WTC11 (cell line): ENCODE results near the gene AKAP6. TPM values are rescaled to one million over a fixed set of nuclear protein-coding genes. Genes with fewer than 3 reads are reported as not detected.

Source experiments
- ATAC-seq: fragments of 200-7000 bp; cut with Tn5 transposase; 2 replicates; pipeline ENCODE4 v1.10.0; 2021; ENCODE audit warnings: mild to moderate bottlenecking, moderate library complexity
- CTCF ChIA-PET: fragments of 300-600 bp; sonication (Branson Sonifier 250); formaldehyde crosslinking; loops from one replicate; lab custom pipeline; 2021; ENCODE audit warnings: antibody characterized with exemption; lab: Charles Lee
- POLR2A ChIA-PET: fragments of 350-600 bp; sonication (Branson Sonifier 250); formaldehyde crosslinking; loops from one replicate; lab custom pipeline; 2021; ENCODE audit warnings: antibody characterized with exemption; lab: Charles Lee
- DNase-seq: peaks from one replicate; pipeline ENCODE4 v3.0.0; 2021; ENCODE audit warnings: low spot score
- H3K27ac Mint-ChIP-seq: 2 replicates; pipeline ENCODE4 v1.8.0; 2021; ENCODE audit warnings: mixed read lengths
- H3K27me3 Mint-ChIP-seq: 2 replicates; pipeline ENCODE4 v1.8.0; 2021; ENCODE audit warnings: low read depth, mild to moderate bottlenecking, moderate library complexity, mixed read lengths
- H3K36me3 Mint-ChIP-seq: 2 replicates; pipeline ENCODE4 v1.8.0; 2021; ENCODE audit warnings: mixed read lengths
- H3K4me1 Mint-ChIP-seq: 2 replicates; pipeline ENCODE4 v1.8.0; 2022; ENCODE audit warnings: mixed read lengths
- H3K4me3 Mint-ChIP-seq: 2 replicates; pipeline ENCODE4 v1.8.0; 2021; ENCODE audit warnings: mild to moderate bottlenecking, moderate library complexity, mixed read lengths
- H3K9me3 Mint-ChIP-seq: 2 replicates; pipeline ENCODE4 v1.8.0; 2021; ENCODE audit warnings: mixed read lengths
- FOXK1 ChIP-seq: sonication (generic); formaldehyde crosslinking; IDR thresholded peaks from 2 replicates; pipeline ENCODE4 v1.8.0; 2022; ENCODE audit warnings: mild to moderate bottlenecking, moderate library complexity, missing genetic modification reagents
- GABPB1 ChIP-seq: sonication (generic); formaldehyde crosslinking; IDR thresholded peaks from 2 replicates; pipeline ENCODE4 v1.8.1; 2023; ENCODE audit warnings: mild to moderate bottlenecking, missing genetic modification reagents
- GRHL2 ChIP-seq: fragments of 250-450 bp; sonication (Bioruptor Pico); IDR thresholded peaks from 2 replicates; pipeline ENCODE4 v1.8.0; 2022; ENCODE audit warnings: mild to moderate bottlenecking, moderate library complexity; ENCODE audit not compliant: insufficient replicate concordance, severe bottlenecking
- JUN ChIP-seq: sonication (generic); formaldehyde crosslinking; IDR thresholded peaks from 2 replicates; pipeline ENCODE4 v1.8.0; 2023; ENCODE audit warnings: mild to moderate bottlenecking, missing genetic modification reagents
- KAT7 ChIP-seq: sonication (generic); formaldehyde crosslinking; IDR thresholded peaks from 2 replicates; pipeline ENCODE4 v1.8.1; 2023; ENCODE audit warnings: missing genetic modification reagents, mild to moderate bottlenecking, borderline replicate concordance
- SOX15 ChIP-seq: fragments of 250-450 bp; sonication (Bioruptor Pico); IDR thresholded peaks from 2 replicates; pipeline ENCODE4 v1.9.0; 2021; ENCODE audit warnings: mild to moderate bottlenecking
- TCF7 ChIP-seq: sonication (generic); formaldehyde crosslinking; IDR thresholded peaks from 2 replicates; pipeline ENCODE4 v1.8.0; 2022; ENCODE audit warnings: mild to moderate bottlenecking, low read depth, missing genetic modification reagents, moderate library complexity
- ZNF121 ChIP-seq: sonication (generic); formaldehyde crosslinking; IDR thresholded peaks from 2 replicates; pipeline ENCODE4 v1.8.0; 2023; ENCODE audit warnings: missing genetic modification reagents
- ZNF671 ChIP-seq: fragments of 250-450 bp; sonication (Bioruptor Pico); IDR thresholded peaks from 2 replicates; pipeline ENCODE4 v1.8.0; 2021; ENCODE audit warnings: mild to moderate bottlenecking
- total RNA-seq: library from RNA; stranded (reverse); gene quantifications from 3 replicates; pipeline ENCODE4 v1.2.3, GENCODE V29; 2021
- TF ChIP-seq, protein P1 (sequence below): sonication (generic); formaldehyde crosslinking; IDR thresholded peaks from 2 replicates; pipeline ENCODE4 v1.8.1; 2022; ENCODE audit warnings: mild to moderate bottlenecking, moderate library complexity, missing genetic modification reagents
- TF ChIP-seq, protein P2 (sequence below): sonication (generic); formaldehyde crosslinking; IDR thresholded peaks from 2 replicates; pipeline ENCODE4 v1.8.1; 2023; ENCODE audit warnings: mild to moderate bottlenecking, missing genetic modification reagents, borderline replicate concordance
- TF ChIP-seq, protein P3 (sequence below): sonication (generic); formaldehyde crosslinking; IDR thresholded peaks from 2 replicates; pipeline ENCODE4 v1.8.1; 2022; ENCODE audit warnings: mild to moderate bottlenecking, missing genetic modification reagents, moderate library complexity, borderline replicate concordance
- TF ChIP-seq, protein P4 (sequence below): fragments of 250-450 bp; sonication (Bioruptor Pico); IDR thresholded peaks from 2 replicates; pipeline ENCODE4 v1.8.0; 2021; ENCODE audit warnings: mild to moderate bottlenecking
- TF ChIP-seq, protein P5 (sequence below): sonication (generic); formaldehyde crosslinking; IDR thresholded peaks from 2 replicates; pipeline ENCODE4 v1.8.0; 2022; ENCODE audit warnings: mild to moderate bottlenecking, missing genetic modification reagents
- TF ChIP-seq, protein P6 (sequence below): sonication (generic); formaldehyde crosslinking; IDR thresholded peaks from 2 replicates; pipeline ENCODE4 v1.8.1; 2023; ENCODE audit warnings: mild to moderate bottlenecking, missing genetic modification reagents

The AKAP6 gene
- total RNA-seq, 1 experiment from 2014 or later: 0.63 TPM

DNA sequence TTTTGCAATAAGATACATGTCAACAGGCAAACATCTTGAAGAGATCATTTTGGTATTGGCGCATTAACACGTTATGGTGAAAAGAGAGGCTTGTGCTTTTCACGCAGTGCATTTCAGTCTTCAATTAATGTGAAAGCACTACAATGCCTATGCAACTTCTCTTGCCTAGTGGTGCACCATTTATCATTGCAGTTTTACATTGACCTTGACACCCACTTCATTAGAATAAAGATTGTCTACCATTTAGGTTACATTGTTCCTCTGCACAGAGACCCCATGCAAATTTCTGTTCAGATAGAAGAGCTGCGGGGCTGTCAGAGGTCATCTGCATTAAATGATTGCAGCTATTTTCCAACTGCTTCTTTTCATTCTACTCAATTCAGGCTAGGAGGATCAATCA, 397.4 kb downstream of the AKAP6 start (continued):
- TF ChIP-seq, protein P1, sequence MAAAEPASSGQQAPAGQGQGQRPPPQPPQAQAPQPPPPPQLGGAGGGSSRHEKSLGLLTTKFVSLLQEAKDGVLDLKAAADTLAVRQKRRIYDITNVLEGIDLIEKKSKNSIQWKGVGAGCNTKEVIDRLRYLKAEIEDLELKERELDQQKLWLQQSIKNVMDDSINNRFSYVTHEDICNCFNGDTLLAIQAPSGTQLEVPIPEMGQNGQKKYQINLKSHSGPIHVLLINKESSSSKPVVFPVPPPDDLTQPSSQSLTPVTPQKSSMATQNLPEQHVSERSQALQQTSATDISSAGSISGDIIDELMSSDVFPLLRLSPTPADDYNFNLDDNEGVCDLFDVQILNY (CRISPR knock-in tag): no peak
- TF ChIP-seq, protein P2, sequence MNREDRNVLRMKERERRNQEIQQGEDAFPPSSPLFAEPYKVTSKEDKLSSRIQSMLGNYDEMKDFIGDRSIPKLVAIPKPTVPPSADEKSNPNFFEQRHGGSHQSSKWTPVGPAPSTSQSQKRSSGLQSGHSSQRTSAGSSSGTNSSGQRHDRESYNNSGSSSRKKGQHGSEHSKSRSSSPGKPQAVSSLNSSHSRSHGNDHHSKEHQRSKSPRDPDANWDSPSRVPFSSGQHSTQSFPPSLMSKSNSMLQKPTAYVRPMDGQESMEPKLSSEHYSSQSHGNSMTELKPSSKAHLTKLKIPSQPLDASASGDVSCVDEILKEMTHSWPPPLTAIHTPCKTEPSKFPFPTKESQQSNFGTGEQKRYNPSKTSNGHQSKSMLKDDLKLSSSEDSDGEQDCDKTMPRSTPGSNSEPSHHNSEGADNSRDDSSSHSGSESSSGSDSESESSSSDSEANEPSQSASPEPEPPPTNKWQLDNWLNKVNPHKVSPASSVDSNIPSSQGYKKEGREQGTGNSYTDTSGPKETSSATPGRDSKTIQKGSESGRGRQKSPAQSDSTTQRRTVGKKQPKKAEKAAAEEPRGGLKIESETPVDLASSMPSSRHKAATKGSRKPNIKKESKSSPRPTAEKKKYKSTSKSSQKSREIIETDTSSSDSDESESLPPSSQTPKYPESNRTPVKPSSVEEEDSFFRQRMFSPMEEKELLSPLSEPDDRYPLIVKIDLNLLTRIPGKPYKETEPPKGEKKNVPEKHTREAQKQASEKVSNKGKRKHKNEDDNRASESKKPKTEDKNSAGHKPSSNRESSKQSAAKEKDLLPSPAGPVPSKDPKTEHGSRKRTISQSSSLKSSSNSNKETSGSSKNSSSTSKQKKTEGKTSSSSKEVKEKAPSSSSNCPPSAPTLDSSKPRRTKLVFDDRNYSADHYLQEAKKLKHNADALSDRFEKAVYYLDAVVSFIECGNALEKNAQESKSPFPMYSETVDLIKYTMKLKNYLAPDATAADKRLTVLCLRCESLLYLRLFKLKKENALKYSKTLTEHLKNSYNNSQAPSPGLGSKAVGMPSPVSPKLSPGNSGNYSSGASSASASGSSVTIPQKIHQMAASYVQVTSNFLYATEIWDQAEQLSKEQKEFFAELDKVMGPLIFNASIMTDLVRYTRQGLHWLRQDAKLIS (CRISPR knock-in tag): no peak
- TF ChIP-seq, protein P3, sequence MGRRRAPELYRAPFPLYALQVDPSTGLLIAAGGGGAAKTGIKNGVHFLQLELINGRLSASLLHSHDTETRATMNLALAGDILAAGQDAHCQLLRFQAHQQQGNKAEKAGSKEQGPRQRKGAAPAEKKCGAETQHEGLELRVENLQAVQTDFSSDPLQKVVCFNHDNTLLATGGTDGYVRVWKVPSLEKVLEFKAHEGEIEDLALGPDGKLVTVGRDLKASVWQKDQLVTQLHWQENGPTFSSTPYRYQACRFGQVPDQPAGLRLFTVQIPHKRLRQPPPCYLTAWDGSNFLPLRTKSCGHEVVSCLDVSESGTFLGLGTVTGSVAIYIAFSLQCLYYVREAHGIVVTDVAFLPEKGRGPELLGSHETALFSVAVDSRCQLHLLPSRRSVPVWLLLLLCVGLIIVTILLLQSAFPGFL (CRISPR knock-in tag): no peak
- TF ChIP-seq JUN (CRISPR knock-in tag): no peak
- TF ChIP-seq TCF7 (CRISPR knock-in tag): no peak
- TF ChIP-seq, protein P4, sequence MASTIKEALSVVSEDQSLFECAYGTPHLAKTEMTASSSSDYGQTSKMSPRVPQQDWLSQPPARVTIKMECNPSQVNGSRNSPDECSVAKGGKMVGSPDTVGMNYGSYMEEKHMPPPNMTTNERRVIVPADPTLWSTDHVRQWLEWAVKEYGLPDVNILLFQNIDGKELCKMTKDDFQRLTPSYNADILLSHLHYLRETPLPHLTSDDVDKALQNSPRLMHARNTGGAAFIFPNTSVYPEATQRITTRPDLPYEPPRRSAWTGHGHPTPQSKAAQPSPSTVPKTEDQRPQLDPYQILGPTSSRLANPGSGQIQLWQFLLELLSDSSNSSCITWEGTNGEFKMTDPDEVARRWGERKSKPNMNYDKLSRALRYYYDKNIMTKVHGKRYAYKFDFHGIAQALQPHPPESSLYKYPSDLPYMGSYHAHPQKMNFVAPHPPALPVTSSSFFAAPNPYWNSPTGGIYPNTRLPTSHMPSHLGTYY (CRISPR knock-in tag): no peak
- no peak for TF ChIP-seq SOX15 (CRISPR knock-in tag)
- TF ChIP-seq KAT7 (CRISPR knock-in tag): no peak
- no peak for TF ChIP-seq GABPB1 (CRISPR knock-in tag)
- TF ChIP-seq, protein P5, sequence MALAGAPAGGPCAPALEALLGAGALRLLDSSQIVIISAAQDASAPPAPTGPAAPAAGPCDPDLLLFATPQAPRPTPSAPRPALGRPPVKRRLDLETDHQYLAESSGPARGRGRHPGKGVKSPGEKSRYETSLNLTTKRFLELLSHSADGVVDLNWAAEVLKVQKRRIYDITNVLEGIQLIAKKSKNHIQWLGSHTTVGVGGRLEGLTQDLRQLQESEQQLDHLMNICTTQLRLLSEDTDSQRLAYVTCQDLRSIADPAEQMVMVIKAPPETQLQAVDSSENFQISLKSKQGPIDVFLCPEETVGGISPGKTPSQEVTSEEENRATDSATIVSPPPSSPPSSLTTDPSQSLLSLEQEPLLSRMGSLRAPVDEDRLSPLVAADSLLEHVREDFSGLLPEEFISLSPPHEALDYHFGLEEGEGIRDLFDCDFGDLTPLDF (CRISPR knock-in tag): no peak

DNA sequence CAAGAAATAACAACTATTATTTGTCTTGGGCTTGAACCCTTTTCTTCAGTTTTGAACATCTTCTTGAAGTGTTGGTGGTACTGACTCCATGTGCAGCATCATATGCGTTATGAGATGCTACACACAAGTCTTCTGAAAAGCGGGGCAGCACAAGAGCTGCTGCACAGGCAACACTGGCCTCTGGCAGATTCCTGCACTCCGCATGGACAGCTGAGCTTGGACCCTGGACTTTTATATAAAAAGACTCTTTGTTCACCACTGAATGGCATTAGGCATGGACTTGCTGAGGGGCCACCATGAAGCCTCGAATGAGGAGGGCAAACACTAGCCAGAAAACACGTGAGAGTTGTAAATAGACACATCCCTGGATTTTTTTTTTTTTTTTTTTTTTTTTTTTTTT, 398.7 kb downstream of the AKAP6 start:
- ChIA-PET POLR2A (interaction anchor here (0.6 kb wide), 1 partner anchor 139 kb away, joined by 3 read pairs; no protein-coding TSS in a partner anchor), CTCF (no interaction called here)
- no peaks in the 10 kb centered on the region for H3K27me3 Mint-ChIP-seq
- no peaks in the 10 kb centered on the region for H3K9me3 Mint-ChIP-seq
- peaks cover 18% of the 10 kb centered on the region for H3K4me1 Mint-ChIP-seq
- ATAC-seq: no peak
- no peak overlapping the region for H3K4me3 Mint-ChIP-seq
- H3K27ac Mint-ChIP-seq: no peak overlapping the region
- H3K36me3 Mint-ChIP-seq: no peaks in the 10 kb centered on the region
- no peak for TF ChIP-seq ZNF121 (CRISPR knock-in tag)
- no peak for TF ChIP-seq FOXK1 (CRISPR knock-in tag)
- TF ChIP-seq, protein P6, sequence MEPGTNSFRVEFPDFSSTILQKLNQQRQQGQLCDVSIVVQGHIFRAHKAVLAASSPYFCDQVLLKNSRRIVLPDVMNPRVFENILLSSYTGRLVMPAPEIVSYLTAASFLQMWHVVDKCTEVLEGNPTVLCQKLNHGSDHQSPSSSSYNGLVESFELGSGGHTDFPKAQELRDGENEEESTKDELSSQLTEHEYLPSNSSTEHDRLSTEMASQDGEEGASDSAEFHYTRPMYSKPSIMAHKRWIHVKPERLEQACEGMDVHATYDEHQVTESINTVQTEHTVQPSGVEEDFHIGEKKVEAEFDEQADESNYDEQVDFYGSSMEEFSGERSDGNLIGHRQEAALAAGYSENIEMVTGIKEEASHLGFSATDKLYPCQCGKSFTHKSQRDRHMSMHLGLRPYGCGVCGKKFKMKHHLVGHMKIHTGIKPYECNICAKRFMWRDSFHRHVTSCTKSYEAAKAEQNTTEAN (CRISPR knock-in tag): no peak
- no peak for TF ChIP-seq GRHL2 (CRISPR knock-in tag)
- TF ChIP-seq ZNF671 (CRISPR knock-in tag): no peak
- TF ChIP-seq, all 79 proteins: peak for 0
- no peak for DNase-seq
